CD8-positive, alpha-beta memory T cell (primary cell): ENCODE measurements around the gene CELF1. TPM values are rescaled to one million over a fixed set of nuclear protein-coding genes. Genes with fewer than 3 reads are reported as not detected.

Experiments used
- CTCF ChIA-PET: fragments of 350-600 bp; sonication (Branson Sonifier 250); formaldehyde crosslinking; loops from one replicate; lab custom pipeline; 2021; ENCODE audit warnings: antibody characterized with exemption; lab: Charles Lee
- POLR2A ChIA-PET: fragments of 350-600 bp; sonication (Branson Sonifier 250); formaldehyde crosslinking; loops from one replicate; lab custom pipeline; 2021; ENCODE audit warnings: antibody characterized with exemption; lab: Charles Lee
- DNase-seq, 5 donors: peaks; one replicate each; pipeline versions ENCODE4 v3.0.0 to v3.0.0-alpha.2; 2020 to 2022; ENCODE audit warnings: mixed read lengths in 1 of 5
- H3K27ac ChIP-seq: one replicate; pipeline ENCODE4 v1.7.0; 2013; ENCODE audit warnings: low read depth, mild to moderate bottlenecking, low read length, moderate library complexity
- H3K27me3 ChIP-seq: 2 replicates; pipeline ENCODE4 v1.7.0; 2013; ENCODE audit warnings: low read length, mild to moderate bottlenecking; ENCODE audit not compliant: insufficient read depth, poor library complexity, severe bottlenecking
- H3K36me3 ChIP-seq: 2 replicates; pipeline ENCODE4 v1.7.0; 2013; ENCODE audit warnings: mild to moderate bottlenecking, low read length, moderate library complexity; ENCODE audit not compliant: insufficient read depth
- H3K4me1 ChIP-seq: 2 replicates; pipeline ENCODE4 v1.7.0; 2013; ENCODE audit warnings: mild to moderate bottlenecking, low read length, moderate library complexity; ENCODE audit not compliant: insufficient read depth
- H3K4me3 ChIP-seq: 2 replicates; pipeline ENCODE4 v1.7.0; 2013; ENCODE audit warnings: mild to moderate bottlenecking, low read length
- H3K9me3 ChIP-seq: 2 replicates; pipeline ENCODE4 v1.7.0; 2013; ENCODE audit warnings: mild to moderate bottlenecking, low read length
- H3K27ac Mint-ChIP-seq, 8 donors: one replicate each; pipeline ENCODE4 v1.8.0; 2020 to 2021; ENCODE audit warnings: mixed read lengths in 8 of 8, mild to moderate bottlenecking in 6 of 8, inconsistent platforms in 3 of 8, moderate library complexity in 3 of 8
- H3K27me3 Mint-ChIP-seq, 2 donors: one replicate each; pipeline ENCODE4 v1.8.0; 2020 to 2021; ENCODE audit warnings: mixed read lengths in 2 of 2, mild to moderate bottlenecking in 1 of 2, moderate library complexity in 1 of 2
- H3K36me3 Mint-ChIP-seq, 3 donors: one replicate each; pipeline ENCODE4 v1.8.0; 2020 to 2021; ENCODE audit warnings: mixed read lengths in 3 of 3, inconsistent platforms in 1 of 3, mild to moderate bottlenecking in 1 of 3
- H3K4me1 Mint-ChIP-seq, 3 donors: one replicate each; pipeline ENCODE4 v1.8.0; 2020 to 2021; ENCODE audit warnings: mixed read lengths in 3 of 3, inconsistent platforms in 1 of 3, mild to moderate bottlenecking in 1 of 3
- H3K4me3 Mint-ChIP-seq, 7 donors: one replicate each; pipeline ENCODE4 v1.8.0; 2020 to 2021; ENCODE audit warnings: mixed read lengths in 7 of 7, mild to moderate bottlenecking in 6 of 7, moderate library complexity in 4 of 7, inconsistent platforms in 2 of 7
- H3K9me3 Mint-ChIP-seq, 5 donors: one replicate each; pipeline ENCODE4 v1.8.0; 2020 to 2022; ENCODE audit warnings: mixed read lengths in 5 of 5, mild to moderate bottlenecking in 3 of 5, moderate library complexity in 2 of 5, inconsistent platforms in 1 of 5
- polyA plus RNA-seq: library from polyadenylated mRNA; unstranded; fragments of 300-500 nt; fragmentation: Illumina TruSeq; gene quantifications from one replicate; pipeline ENCODE4 v1.2.3, GENCODE V29; 2021
- total RNA-seq, 2 experiments: library from RNA; stranded (reverse); gene quantifications; one replicate each; pipeline ENCODE4 v1.2.3, GENCODE V29; 2021

The CELF1 gene
- total RNA-seq (100 to 1,000 TPM; 160 to 168 TPM), polyA plus RNA-seq (80.8 TPM)

- Mint-ChIP-seq H3K9me3 (no peaks in the 10 kb centered on the region), H3K36me3 (peaks cover 0 to 24% (median 3%) of the 10 kb centered on the region in 3 donors), H3K27ac (peak within 1 kb of the TSS; percentile 95 to 99 (median 98)), H3K27me3 (no peaks in the 10 kb centered on the region), H3K4me1 (peaks cover 40 to 55% (median 55%) of the 10 kb centered on the region in 3 donors), H3K4me3 (peak within 1 kb of the TSS; percentile 95 to 100 (median 97))
- H3K9me3 ChIP-seq = no peaks in the 10 kb centered on the region
- H3K4me3 ChIP-seq = peak within 1 kb of the TSS; percentile 66
- ChIA-PET CTCF (interaction anchor here (0.6 to 2.1 kb wide), 15 partner anchors 9 to 127 kb away, joined by 3 to 18 read pairs (median 4); partner anchors contain the start of genes KBTBD4, NDUFS3, PSMC3 and PTPMT1), POLR2A (interaction anchor here (0.7 to 2.3 kb wide), 5 partner anchors 12 to 213 kb away, joined by 3 to 10 read pairs (median 4); partner anchors contain the start of genes AGBL2, KBTBD4, NDUFS3 and PTPMT1)
- H3K36me3 ChIP-seq = no peaks in the 10 kb centered on the region
- no peaks in the 10 kb centered on the region for H3K27me3 ChIP-seq
- peak within 1 kb of the TSS; percentile 59 for H3K27ac ChIP-seq
- peak; percentile 88 to 94 (median 91) for DNase-seq
- peaks cover 44% of the 10 kb centered on the region for H3K4me1 ChIP-seq
Observed at GRCh38 chr11:47552566-47553405, at the start of gene CELF1. TSS of gene CELF1 (minus strand) at chr11:47553132. CDS start at chr11:47499523, 53,609 bp downstream.

GRCh38 chr11:47599902-47600301 is 47.0 kb upstream of the CELF1 start:
- Mint-ChIP-seq H3K4me1 (no peaks in the 10 kb centered on the region), H3K27ac (no peak overlapping the region), H3K9me3 (no peaks in the 10 kb centered on the region), H3K4me3 (no peak overlapping the region), H3K27me3 (peaks cover 5 to 15% of the 10 kb centered on the region in 2 donors), H3K36me3 (peaks cover 0 to 4% (median 0%) of the 10 kb centered on the region in 3 donors)
- DNase-seq = no peak
- Histone ChIP-seq H3K4me1 (no peaks in the 10 kb centered on the region), H3K27ac (no peak overlapping the region), H3K9me3 (no peaks in the 10 kb centered on the region), H3K27me3 (peaks cover 3% of the 10 kb centered on the region), H3K4me3 (no peak overlapping the region), H3K36me3 (no peaks in the 10 kb centered on the region)
- CTCF ChIA-PET = no interaction called here
- POLR2A ChIA-PET = no interaction called here

GRCh38 chr11:47595967-47596366 is 43.0 kb upstream of the CELF1 start:
- peaks cover 0 to 4% (median 4%) of the 10 kb centered on the region in 3 donors for H3K36me3 Mint-ChIP-seq
- ChIA-PET POLR2A (no interaction called here), CTCF (no interaction called here)
- H3K9me3 Mint-ChIP-seq = no peaks in the 10 kb centered on the region
- H3K27me3 ChIP-seq = peaks cover 24% of the 10 kb centered on the region
- no peaks in the 10 kb centered on the region for H3K36me3 ChIP-seq
- H3K27ac ChIP-seq = no peak overlapping the region
- no peaks in the 10 kb centered on the region for H3K9me3 ChIP-seq
- no peak for DNase-seq
- peaks cover 29 to 39% of the 10 kb centered on the region in 2 donors for H3K27me3 Mint-ChIP-seq
- H3K4me1 Mint-ChIP-seq = peaks cover 0 to 14% (median 2%) of the 10 kb centered on the region in 3 donors
- H3K4me3 Mint-ChIP-seq = no peak overlapping the region
- H3K4me3 ChIP-seq = no peak overlapping the region
- no peak overlapping the region for H3K27ac Mint-ChIP-seq
- H3K4me1 ChIP-seq = no peaks in the 10 kb centered on the region

DNA sequence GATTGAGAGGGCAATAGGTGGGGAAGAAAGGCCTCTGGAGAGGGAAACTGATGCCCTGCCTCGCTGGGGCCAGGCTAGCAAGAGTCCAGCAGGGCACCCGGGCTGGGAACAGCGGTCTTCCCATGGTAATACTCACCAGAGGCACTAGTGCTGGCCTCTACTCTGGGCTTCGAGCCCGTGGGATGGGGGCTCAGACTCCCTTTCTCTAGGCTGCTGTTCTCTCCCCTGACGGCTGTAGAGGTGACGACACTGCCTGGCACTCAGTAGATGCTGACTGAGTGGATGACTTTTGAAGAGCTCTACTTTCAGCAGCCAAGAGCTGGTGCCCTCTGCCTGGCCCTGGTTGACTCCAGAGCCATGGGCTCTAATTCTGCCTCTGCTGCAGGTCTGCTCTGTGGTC is 42.1 kb upstream of the CELF1 start:
- CTCF ChIA-PET = no interaction called here
- peaks cover 0 to 4% (median 4%) of the 10 kb centered on the region in 3 donors for H3K36me3 Mint-ChIP-seq
- peaks cover 29 to 38% of the 10 kb centered on the region in 2 donors for H3K27me3 Mint-ChIP-seq
- H3K4me3 Mint-ChIP-seq = no peak overlapping the region
- H3K4me1 ChIP-seq = no peaks in the 10 kb centered on the region
- H3K4me3 ChIP-seq = no peak overlapping the region
- H3K4me1 Mint-ChIP-seq = peaks cover 0 to 14% (median 2%) of the 10 kb centered on the region in 3 donors
- H3K27ac ChIP-seq = no peak overlapping the region
- DNase-seq = no peak
- no peaks in the 10 kb centered on the region for H3K9me3 Mint-ChIP-seq
- POLR2A ChIA-PET = no interaction called here
- no peaks in the 10 kb centered on the region for H3K36me3 ChIP-seq
- peaks cover 24% of the 10 kb centered on the region for H3K27me3 ChIP-seq
- H3K27ac Mint-ChIP-seq = no peak overlapping the region
- no peaks in the 10 kb centered on the region for H3K9me3 ChIP-seq

- Histone ChIP-seq H3K36me3 (no peaks in the 10 kb centered on the region), H3K4me1 (no peaks in the 10 kb centered on the region), H3K27me3 (peaks cover 24% of the 10 kb centered on the region), H3K9me3 (no peaks in the 10 kb centered on the region), H3K27ac (no peak within 1 kb of the TSS), H3K4me3 (no peak within 1 kb of the TSS)
- Mint-ChIP-seq H3K36me3 (peaks cover 0 to 4% (median 1%) of the 10 kb centered on the region in 3 donors), H3K4me1 (peaks cover 0 to 14% (median 2%) of the 10 kb centered on the region in 3 donors), H3K27me3 (peaks cover 29 to 35% of the 10 kb centered on the region in 2 donors), H3K9me3 (no peaks in the 10 kb centered on the region), H3K27ac (no peak within 1 kb of the TSS), H3K4me3 (no peak within 1 kb of the TSS)
- ChIA-PET POLR2A (no interaction called here), CTCF (no interaction called here)
- DNase-seq = no peak
Observed at GRCh38 chr11:47593934-47594855, 41.3 kb upstream of the CELF1 start, which contains the start of gene C1QTNF4. TSS of gene C1QTNF4 (minus strand) at chr11:47594411. CDS start at chr11:47590810, 3,601 bp downstream.

DNA sequence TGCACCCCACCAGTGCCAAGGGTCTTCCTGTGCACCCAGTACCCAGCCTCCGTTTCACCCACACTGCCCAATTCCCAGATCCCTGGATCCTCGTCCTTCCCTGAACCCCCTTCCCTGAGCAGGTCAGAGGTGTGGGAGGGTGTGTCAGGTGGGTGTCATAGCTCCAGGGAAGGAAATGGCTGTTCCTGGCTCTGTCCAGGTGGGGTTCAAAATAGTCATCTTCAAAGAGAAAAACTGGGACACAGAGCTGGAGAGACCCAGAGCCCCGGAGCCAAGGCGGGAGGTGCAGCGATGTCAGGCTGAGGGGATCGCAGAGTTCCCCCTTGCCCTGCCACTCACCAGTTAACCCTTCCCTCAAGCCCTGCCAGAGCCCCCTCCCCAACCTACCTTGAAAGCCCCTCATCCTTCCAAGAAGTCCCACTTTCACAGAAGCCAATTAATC is 40.6 kb upstream of the CELF1 start:
- H3K36me3 ChIP-seq = no peaks in the 10 kb centered on the region
- peaks cover 24% of the 10 kb centered on the region for H3K27me3 ChIP-seq
- Mint-ChIP-seq H3K4me1 (peaks cover 0 to 14% (median 2%) of the 10 kb centered on the region in 3 donors), H3K9me3 (no peaks in the 10 kb centered on the region), H3K27ac (no peak overlapping the region), H3K36me3 (peaks cover 0 to 4% (median 0%) of the 10 kb centered on the region in 3 donors), H3K27me3 (peaks cover 29 to 35% of the 10 kb centered on the region in 2 donors), H3K4me3 (no peak overlapping the region)
- POLR2A ChIA-PET = no interaction called here
- no peak for DNase-seq
- no peak overlapping the region for H3K27ac ChIP-seq
- H3K9me3 ChIP-seq = no peaks in the 10 kb centered on the region
- no peaks in the 10 kb centered on the region for H3K4me1 ChIP-seq
- CTCF ChIA-PET = no interaction called here
- H3K4me3 ChIP-seq = no peak overlapping the region

DNA sequence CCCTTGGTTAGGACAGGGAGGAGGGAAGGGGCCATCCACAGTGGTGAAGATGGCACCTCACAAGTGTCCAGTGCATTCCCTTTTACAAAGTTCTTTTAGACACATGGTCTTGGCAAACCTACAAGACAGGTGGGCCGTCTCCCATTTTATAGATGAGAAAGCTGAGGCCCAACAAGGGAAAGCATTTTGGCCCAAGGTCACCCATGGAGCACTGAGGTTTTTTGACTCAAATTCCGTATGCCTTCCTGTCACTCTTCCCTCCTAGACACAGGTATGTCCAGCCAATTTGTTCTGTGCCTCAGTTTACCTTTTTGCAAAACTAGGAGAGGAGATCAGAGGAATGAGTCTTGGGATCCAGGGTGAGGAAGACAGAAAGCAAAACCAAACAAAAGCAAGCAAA is 40.0 kb upstream of the CELF1 start:
- Histone ChIP-seq H3K27ac (no peak overlapping the region), H3K36me3 (no peaks in the 10 kb centered on the region), H3K4me3 (no peak overlapping the region), H3K4me1 (no peaks in the 10 kb centered on the region), H3K9me3 (no peaks in the 10 kb centered on the region), H3K27me3 (peaks cover 24% of the 10 kb centered on the region)
- Mint-ChIP-seq H3K36me3 (peaks cover 0 to 4% (median 0%) of the 10 kb centered on the region in 3 donors), H3K4me1 (peaks cover 0 to 14% (median 2%) of the 10 kb centered on the region in 3 donors), H3K27me3 (peaks cover 29 to 35% of the 10 kb centered on the region in 2 donors), H3K4me3 (no peak overlapping the region), H3K9me3 (no peaks in the 10 kb centered on the region), H3K27ac (no peak overlapping the region)
- ChIA-PET POLR2A (no interaction called here), CTCF (no interaction called here)
- DNase-seq = no peak
